ENCODE measurements around the gene PPP1R2.

PPP1R2 gene

GRCh38 chr3:195573611-195574496 is 30.7 kb upstream of the PPP1R2 start:
- Histone ChIP-seq H3K4me2 (ENCODE audit: low read depth, low read length) (no peak overlapping the region), H3K9ac (ENCODE audit: low read length) (no peak overlapping the region), H3K4me3 (ENCODE audit: low read length) (no peak overlapping the region), H3K4me1 (ENCODE audit: low read length) (no peaks in the 10 kb centered on the region), H3K9me3 (replicated peaks; ENCODE audit: insufficient read depth, low read length) (no peaks in the 10 kb centered on the region), H3K79me2 (ENCODE audit: low read length) (no peaks in the 10 kb centered on the region), H2AFZ (ENCODE audit: low read length) (no peak overlapping the region), H3F3A (ENCODE audit: insufficient read depth, low read length) (no peaks in the 10 kb centered on the region), H3K27me3 (replicated peaks; ENCODE audit: insufficient read depth, low read length) (no peaks in the 10 kb centered on the region), H3K27ac (ENCODE audit: low read length) (no peak overlapping the region), H4K20me1 (ENCODE audit: insufficient read depth, low read length) (no peaks in the 10 kb centered on the region), H3K36me3 (replicated peaks; ENCODE audit: insufficient read depth, low read length) (no peaks in the 10 kb centered on the region), H3K9me2 (replicated peaks; ENCODE audit: insufficient read depth, low read length) (no peaks in the 10 kb centered on the region)
- DNase-seq, result no peak
- TF ChIP-seq CTCF (IDR thresholded peaks at IDR 0.05; ENCODE audit: low read length), result no peak
- TF ChIP-seq EZH2phosphoT487 (IDR thresholded peaks at IDR 0.05; ENCODE audit: low read length), result no peak

GRCh38 chr3:195571361-195571760 is 28.2 kb upstream of the PPP1R2 start:
- no peak for DNase-seq
- Histone ChIP-seq H3K36me3 (replicated peaks; ENCODE audit: insufficient read depth, low read length) (no peaks in the 10 kb centered on the region), H3K27me3 (replicated peaks; ENCODE audit: insufficient read depth, low read length) (no peaks in the 10 kb centered on the region), H3K9ac (ENCODE audit: low read length) (no peak overlapping the region), H3K27ac (ENCODE audit: low read length) (no peak overlapping the region), H3F3A (ENCODE audit: insufficient read depth, low read length) (no peaks in the 10 kb centered on the region), H2AFZ (ENCODE audit: low read length) (no peak overlapping the region), H3K79me2 (ENCODE audit: low read length) (no peaks in the 10 kb centered on the region), H3K9me2 (replicated peaks; ENCODE audit: insufficient read depth, low read length) (no peaks in the 10 kb centered on the region), H3K9me3 (replicated peaks; ENCODE audit: insufficient read depth, low read length) (no peaks in the 10 kb centered on the region), H3K4me3 (ENCODE audit: low read length) (no peak overlapping the region), H4K20me1 (ENCODE audit: insufficient read depth, low read length) (no peaks in the 10 kb centered on the region), H3K4me2 (ENCODE audit: low read depth, low read length) (no peak overlapping the region), H3K4me1 (ENCODE audit: low read length) (no peaks in the 10 kb centered on the region)
- TF ChIP-seq EZH2phosphoT487 (IDR thresholded peaks at IDR 0.05; ENCODE audit: low read length), result no peak
- TF ChIP-seq CTCF (IDR thresholded peaks at IDR 0.05; ENCODE audit: low read length), result no peak

GRCh38 chr3:195570912-195571311 is 27.8 kb upstream of the PPP1R2 start:
- H3K9me2 ChIP-seq (replicated peaks; ENCODE audit: insufficient read depth, low read length), result no peaks in the 10 kb centered on the region
- H3K4me1 ChIP-seq (ENCODE audit: low read length), result no peaks in the 10 kb centered on the region
- H3K27ac ChIP-seq (ENCODE audit: low read length), result no peak overlapping the region
- H2AFZ ChIP-seq (ENCODE audit: low read length), result no peak overlapping the region
- H3K9me3 ChIP-seq (replicated peaks; ENCODE audit: insufficient read depth, low read length), result no peaks in the 10 kb centered on the region
- no peaks in the 10 kb centered on the region for H3F3A ChIP-seq (ENCODE audit: insufficient read depth, low read length)
- no peak overlapping the region for H3K4me2 ChIP-seq (ENCODE audit: low read depth, low read length)
- H3K4me3 ChIP-seq (ENCODE audit: low read length), result no peak overlapping the region
- no peak for DNase-seq
- TF ChIP-seq EZH2phosphoT487 (IDR thresholded peaks at IDR 0.05; ENCODE audit: low read length) (no peak), CTCF (IDR thresholded peaks at IDR 0.05; ENCODE audit: low read length) (no peak), EZH2 (optimal IDR thresholded peaks at IDR 0.05; ENCODE audit: low read depth, low read length) (no peak)
- H3K27me3 ChIP-seq (replicated peaks; ENCODE audit: insufficient read depth, low read length), result no peaks in the 10 kb centered on the region
- H3K9ac ChIP-seq (ENCODE audit: low read length), result no peak overlapping the region
- H3K79me2 ChIP-seq (ENCODE audit: low read length), result no peaks in the 10 kb centered on the region
- H3K36me3 ChIP-seq (replicated peaks; ENCODE audit: insufficient read depth, low read length), result no peaks in the 10 kb centered on the region
- no peaks in the 10 kb centered on the region for H4K20me1 ChIP-seq (ENCODE audit: insufficient read depth, low read length)

Data from MM.1S (cell line).